ENCODE measurements around the gene KDSR.

KDSR gene

DNA sequence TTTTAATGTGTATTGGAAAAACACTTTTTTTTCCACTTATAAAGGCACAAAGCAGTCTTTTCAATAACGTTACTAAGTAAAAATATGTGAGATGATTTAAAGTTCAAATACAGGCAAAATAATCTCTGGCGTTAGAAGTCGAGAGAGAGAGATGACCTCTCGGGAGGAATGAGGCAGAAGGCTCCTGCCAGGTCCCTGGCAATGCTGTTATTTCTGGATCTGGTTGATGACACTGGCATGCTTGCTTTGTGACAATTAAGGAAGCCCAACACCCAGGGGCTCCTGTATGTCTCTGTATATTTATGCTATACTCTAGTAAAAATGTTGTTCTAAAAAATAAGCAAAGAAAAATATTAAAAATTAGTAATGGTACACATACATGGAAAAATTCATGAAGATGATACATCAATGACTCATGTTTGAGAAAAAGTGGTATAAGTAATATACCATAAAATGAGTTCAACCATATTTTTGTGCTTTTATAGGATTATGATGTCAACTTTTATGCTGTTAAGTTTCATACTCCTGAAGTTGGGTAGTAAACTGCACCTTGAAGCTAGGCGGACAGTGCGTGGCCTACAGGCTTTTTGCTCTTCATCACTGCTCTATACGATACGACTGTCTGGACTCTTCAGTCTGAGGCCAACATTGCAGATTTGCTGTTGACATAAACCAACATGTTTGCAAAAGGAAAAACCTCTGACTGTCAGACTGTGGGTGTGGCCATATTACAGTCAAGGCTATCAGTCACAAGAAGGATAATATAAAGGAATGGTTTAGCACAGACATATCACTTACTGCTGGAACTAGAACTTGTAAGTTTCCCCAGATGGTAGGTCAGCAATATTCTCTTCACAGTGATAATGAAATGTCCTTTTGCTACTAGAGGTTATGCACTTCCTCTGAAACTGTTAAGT, 35.5 kb upstream of the KDSR start:
- H3K4me3 ChIP-seq (replicated peaks; ENCODE audit: low read depth, low read length) = no peak overlapping the region

GRCh38 chr18:63399300-63399699, 32.3 kb upstream of the KDSR start:
- no peak overlapping the region for H3K4me3 ChIP-seq (replicated peaks; ENCODE audit: low read depth, low read length)
- no peak for DNase-seq (ENCODE audit: extremely low read depth, low read depth)
- TF ChIP-seq, protein P1, sequence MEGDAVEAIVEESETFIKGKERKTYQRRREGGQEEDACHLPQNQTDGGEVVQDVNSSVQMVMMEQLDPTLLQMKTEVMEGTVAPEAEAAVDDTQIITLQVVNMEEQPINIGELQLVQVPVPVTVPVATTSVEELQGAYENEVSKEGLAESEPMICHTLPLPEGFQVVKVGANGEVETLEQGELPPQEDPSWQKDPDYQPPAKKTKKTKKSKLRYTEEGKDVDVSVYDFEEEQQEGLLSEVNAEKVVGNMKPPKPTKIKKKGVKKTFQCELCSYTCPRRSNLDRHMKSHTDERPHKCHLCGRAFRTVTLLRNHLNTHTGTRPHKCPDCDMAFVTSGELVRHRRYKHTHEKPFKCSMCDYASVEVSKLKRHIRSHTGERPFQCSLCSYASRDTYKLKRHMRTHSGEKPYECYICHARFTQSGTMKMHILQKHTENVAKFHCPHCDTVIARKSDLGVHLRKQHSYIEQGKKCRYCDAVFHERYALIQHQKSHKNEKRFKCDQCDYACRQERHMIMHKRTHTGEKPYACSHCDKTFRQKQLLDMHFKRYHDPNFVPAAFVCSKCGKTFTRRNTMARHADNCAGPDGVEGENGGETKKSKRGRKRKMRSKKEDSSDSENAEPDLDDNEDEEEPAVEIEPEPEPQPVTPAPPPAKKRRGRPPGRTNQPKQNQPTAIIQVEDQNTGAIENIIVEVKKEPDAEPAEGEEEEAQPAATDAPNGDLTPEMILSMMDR (IDR thresholded peaks at IDR 0.05; ENCODE audit: low read depth, low read length, missing control alignments) = no peak

More for the DNA sequence above, 35.5 kb upstream of the KDSR start:
- TF ChIP-seq, protein P1 (IDR thresholded peaks at IDR 0.05; ENCODE audit: low read depth, low read length, missing control alignments) = no peak
- DNase-seq (ENCODE audit: extremely low read depth, low read depth) = no peak

DNA sequence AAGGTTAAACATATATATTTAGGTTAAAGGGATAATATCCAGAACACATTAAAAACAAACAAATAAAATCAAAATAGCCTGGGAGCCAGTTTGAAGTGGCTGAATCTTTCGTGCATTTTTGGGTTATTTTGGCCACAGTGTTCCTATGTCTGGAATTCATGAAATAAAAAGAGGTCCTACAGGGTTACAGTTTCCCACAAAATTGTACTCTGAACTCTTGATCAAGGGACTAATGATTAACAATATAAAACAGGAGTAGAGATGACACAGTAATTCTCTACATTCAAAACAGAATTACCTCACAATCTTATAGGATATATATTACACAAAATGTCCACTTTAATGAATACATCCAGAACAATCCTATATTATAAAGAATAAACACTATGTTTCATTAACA, 30.3 kb upstream of the KDSR start:
- TF ChIP-seq, protein P1 (IDR thresholded peaks at IDR 0.05; ENCODE audit: low read depth, low read length, missing control alignments) = no peak
- H3K4me3 ChIP-seq (replicated peaks; ENCODE audit: low read depth, low read length) = no peak overlapping the region
- no peak for DNase-seq (ENCODE audit: extremely low read depth, low read depth)

- TF ChIP-seq, protein P1 (IDR thresholded peaks at IDR 0.05; ENCODE audit: low read depth, low read length, missing control alignments) = no peak
- no peak overlapping the region for H3K4me3 ChIP-seq (replicated peaks; ENCODE audit: low read depth, low read length)
- DNase-seq (ENCODE audit: extremely low read depth, low read depth) = no peak
Measured at GRCh38 chr18:63395503-63395902, 28.5 kb upstream of the KDSR start.

DNA sequence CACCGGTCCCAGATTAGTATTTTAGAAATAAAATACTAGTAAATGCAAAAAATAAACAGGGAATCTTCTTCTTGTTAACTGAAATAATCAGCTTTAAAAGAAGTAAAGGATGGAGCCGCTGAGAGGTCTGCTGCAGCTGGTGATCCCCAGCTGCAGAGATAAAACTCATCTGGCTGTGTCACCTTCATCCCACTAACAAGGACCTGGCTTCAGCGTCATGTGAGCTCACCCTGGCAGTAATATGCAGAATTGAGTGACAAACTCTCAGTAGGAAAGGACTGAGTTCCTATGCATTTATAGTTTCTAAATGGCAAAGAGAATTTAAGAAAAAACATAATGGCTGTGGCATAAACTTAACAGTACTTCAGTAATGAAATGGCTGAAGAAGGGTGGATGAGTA, 27.9 kb upstream of the KDSR start:
- H3K4me3 ChIP-seq (replicated peaks; ENCODE audit: low read depth, low read length) = no peak overlapping the region
- TF ChIP-seq, protein P1 (IDR thresholded peaks at IDR 0.05; ENCODE audit: low read depth, low read length, missing control alignments) = no peak
- DNase-seq (ENCODE audit: extremely low read depth, low read depth) = no peak

DNA sequence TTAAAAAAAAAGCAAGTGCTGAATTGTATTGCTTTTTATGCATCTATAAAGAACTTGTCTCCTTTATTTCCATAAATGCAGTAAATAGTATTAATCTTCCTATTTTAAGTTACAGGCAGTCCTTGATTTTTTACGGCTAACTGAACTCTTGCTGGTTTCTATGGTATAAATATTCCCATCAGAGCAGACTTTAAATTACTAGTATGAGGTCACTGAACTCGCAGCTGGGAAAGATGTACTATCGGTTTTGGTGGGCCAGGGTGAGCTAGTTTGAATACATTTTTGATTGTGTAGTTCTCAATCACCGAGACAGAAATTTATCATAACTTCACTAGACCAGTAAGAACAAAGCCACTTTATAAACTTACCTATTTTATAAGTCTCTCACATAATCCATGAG, 20.9 kb upstream of the KDSR start:
- H3K4me3 ChIP-seq (replicated peaks; ENCODE audit: low read depth, low read length) = no peak overlapping the region
- DNase-seq (ENCODE audit: extremely low read depth, low read depth) = no peak
- TF ChIP-seq, protein P1 (IDR thresholded peaks at IDR 0.05; ENCODE audit: low read depth, low read length, missing control alignments) = no peak
